GM12891 (cell line): Measurements from ENCODE around the gene RERE.
"Not testable (repeated sequence)": the region's sequence is repeated elsewhere in the genome, so short reads cannot be mapped to it uniquely, and the experiment has no call there.

Experiments used
- POLR2AphosphoS5 ChIP-seq: IDR thresholded peaks from 2 replicates; pipeline ENCODE4 v1.6.1; 2011; ENCODE audit warnings: low read depth, low read length, control low read depth
- TAF1 ChIP-seq: IDR thresholded peaks from 2 replicates; pipeline ENCODE4 v1.6.1; 2011; ENCODE audit warnings: low read depth, low read length, control low read depth

- not testable (repeated sequence) for TF ChIP-seq TAF1, POLR2AphosphoS5
Observed at GRCh38 chr1:8623651-8624192, 193.7 kb downstream of the RERE start.
